ENCODE data around the gene CFAP20DC. TPM values are rescaled to one million over a fixed set of nuclear protein-coding genes. Genes with fewer than 3 reads are reported as not detected.

CFAP20DC gene
- total RNA-seq, 1 donor from 2014 or later = 1.2 TPM

GRCh38 chr3:58798312-58798711 is 251.5 kb downstream of the CFAP20DC start:
- no peak for DNase-seq

- no peak for DNase-seq
Observed at GRCh38 chr3:58794750-58795149, 255.1 kb downstream of the CFAP20DC start.

- no peak for DNase-seq
Observed at GRCh38 chr3:58793938-58794337, 255.9 kb downstream of the CFAP20DC start.

- no peak for DNase-seq
Observed at GRCh38 chr3:58792921-58793451, 256.8 kb downstream of the CFAP20DC start.

- no peak for DNase-seq
Observed at GRCh38 chr3:58789385-58789784, 260.4 kb downstream of the CFAP20DC start.

GRCh38 chr3:58784888-58785287 is 264.9 kb downstream of the CFAP20DC start:
- no peak for DNase-seq

GRCh38 chr3:58784425-58784824 is 265.4 kb downstream of the CFAP20DC start:
- no peak for DNase-seq

GRCh38 chr3:58783845-58784244 is 266.0 kb downstream of the CFAP20DC start:
- DNase-seq = no peak

GRCh38 chr3:58779934-58780333 is 269.9 kb downstream of the CFAP20DC start:
- DNase-seq = peak; percentile 1

- DNase-seq = no peak
Observed at GRCh38 chr3:58776231-58776630, 273.6 kb downstream of the CFAP20DC start.

GRCh38 chr3:58772462-58772861 is 277.4 kb downstream of the CFAP20DC start:
- DNase-seq = no peak

GRCh38 chr3:58769065-58769464 is 280.8 kb downstream of the CFAP20DC start:
- DNase-seq = no peak

- DNase-seq = no peak
Observed at GRCh38 chr3:58766587-58767282, 283.1 kb downstream of the CFAP20DC start.

- no peak for DNase-seq
Observed at GRCh38 chr3:58755150-58755549, 294.7 kb downstream of the CFAP20DC start.

- no peak for DNase-seq
Observed at GRCh38 chr3:58754074-58754473, 295.8 kb downstream of the CFAP20DC start.

GRCh38 chr3:58751882-58752567 is 297.8 kb downstream of the CFAP20DC start:
- no peak for DNase-seq

- no peak for DNase-seq
Observed at GRCh38 chr3:58751235-58751634, 298.6 kb downstream of the CFAP20DC start.

- no peak for DNase-seq
Observed at GRCh38 chr3:58749948-58750347, 299.9 kb downstream of the CFAP20DC start.

- no peak for DNase-seq
Observed at GRCh38 chr3:58748024-58748423, 301.8 kb downstream of the CFAP20DC start.

GRCh38 chr3:58746758-58747157 is 303.1 kb downstream of the CFAP20DC start:
- no peak for DNase-seq

- no peak for DNase-seq
Observed at GRCh38 chr3:58743296-58743695, 306.5 kb downstream of the CFAP20DC start.

- no peak for DNase-seq
Observed at GRCh38 chr3:58742239-58742638, 307.6 kb downstream of the CFAP20DC start.

- no peak for DNase-seq
Observed at GRCh38 chr3:58737644-58738043, 312.2 kb downstream of the CFAP20DC start.

GRCh38 chr3:58731673-58732072 is 318.2 kb downstream of the CFAP20DC start:
- peak; percentile 8 for DNase-seq

Data from dermis blood vessel endothelial cell (primary cell).